BJ (cell line): ENCODE measurements around the gene SLC26A6. TPM values are rescaled to one million over a fixed set of nuclear protein-coding genes. Genes with fewer than 3 reads are reported as not detected.

Source experiments
- CTCF ChIA-PET: fragments of 350-600 bp; formaldehyde crosslinking; extraction: SDS; loops from one replicate; lab custom pipeline; 2021; ENCODE audit warnings: antibody characterized with exemption, inconsistent platforms; lab: Yijun Ruan, JAX
- POLR2A ChIA-PET: fragments of 300-600 bp; sonication (Branson Sonifier 250); formaldehyde crosslinking; extraction: SDS; loops from one replicate; lab custom pipeline; 2021; ENCODE audit warnings: antibody characterized with exemption; lab: Charles Lee
- DNase-seq: peaks from one replicate; pipeline ENCODE4 v3.0.0-alpha.2; 2011; ENCODE audit warnings: low read depth
- H3K27me3 ChIP-seq: 2 replicates; pipeline ENCODE4 v1.6.0; 2011; ENCODE audit warnings: low read length; ENCODE audit not compliant: control insufficient read depth, insufficient read depth
- H3K36me3 ChIP-seq: 2 replicates; pipeline ENCODE4 v1.5.1; 2011; ENCODE audit warnings: low read length; ENCODE audit not compliant: control insufficient read depth, insufficient read depth
- H3K4me3 ChIP-seq: 2 replicates; pipeline ENCODE4 v1.5.1; 2011; ENCODE audit warnings: low read depth, mild to moderate bottlenecking, control low read depth, low read length
- CTCF ChIP-seq: IDR thresholded peaks from 2 replicates; pipeline ENCODE4 v1.5.1; 2011; ENCODE audit warnings: low read depth, mild to moderate bottlenecking, control low read depth, inconsistent platforms, low read length, moderate library complexity; ENCODE audit not compliant: insufficient read depth
- polyA plus RNA-seq: library from polyadenylated mRNA; depleted of rRNA; stranded (reverse); fragments of >200 nt; gene quantifications from 2 replicates; pipeline ENCODE4 v1.2.3, GENCODE V29; 2011

Gene SLC26A6
- polyA plus RNA-seq, 1 experiment = 45.8 TPM

DNA sequence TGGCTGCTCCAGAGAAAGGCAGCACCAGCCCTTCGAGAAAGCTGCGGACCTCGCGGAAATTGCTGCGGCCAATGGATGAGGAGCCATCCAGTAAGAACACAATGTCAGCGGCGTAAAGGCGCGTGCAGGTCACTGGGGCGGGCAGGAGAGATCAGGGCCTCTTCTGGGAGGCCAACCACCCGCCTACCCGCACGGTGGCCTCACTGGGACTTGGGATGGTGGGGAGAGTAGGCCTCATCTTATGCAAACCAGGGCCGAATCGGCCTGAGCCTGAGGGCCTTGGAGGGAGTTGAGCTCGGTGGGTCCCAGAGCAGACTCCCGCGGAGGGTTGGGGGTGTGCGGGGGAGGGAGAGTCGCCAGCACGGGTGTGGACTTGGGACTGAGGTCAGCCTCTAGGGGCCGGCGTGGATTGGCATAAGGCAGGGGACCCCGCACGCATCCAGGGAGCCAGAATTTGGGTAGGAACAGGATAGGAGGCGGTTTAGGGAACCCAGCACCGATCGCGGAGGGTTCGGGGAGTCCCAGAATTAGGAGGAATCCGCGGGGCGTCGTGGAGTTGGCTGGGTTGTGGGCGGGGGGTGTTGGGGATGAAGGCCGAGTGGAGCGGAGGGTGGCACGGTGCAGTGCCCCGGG, 40.7 kb downstream of the SLC26A6 start:
- TF ChIP-seq CTCF = 0 out of 2 replicates have a peak, but pooled peaks have one; percentile 4
- Histone ChIP-seq H3K4me3 (peak overlapping the region; percentile 61), H3K36me3 (peaks cover 28% of the 10 kb centered on the region), H3K27me3 (no peaks in the 10 kb centered on the region)
- ChIA-PET POLR2A (no interaction called here), CTCF (interaction anchor here (0.6 to 5.4 kb wide), 3 partner anchors 13 to 42 kb away, joined by 3 to 43 read pairs (median 3); no protein-coding TSS in a partner anchor)
- DNase-seq = no peak

GRCh38 chr3:48593337-48593736, 41.9 kb downstream of the SLC26A6 start:
- Histone ChIP-seq H3K4me3 (peak overlapping the region; percentile 61), H3K36me3 (peaks cover 31% of the 10 kb centered on the region), H3K27me3 (no peaks in the 10 kb centered on the region)
- DNase-seq = no peak
- TF ChIP-seq CTCF = no peak
- ChIA-PET CTCF (interaction anchor here (1.7 kb wide), 1 partner anchor 35 kb away, joined by 5 read pairs; no protein-coding TSS in a partner anchor), POLR2A (no interaction called here)

DNA sequence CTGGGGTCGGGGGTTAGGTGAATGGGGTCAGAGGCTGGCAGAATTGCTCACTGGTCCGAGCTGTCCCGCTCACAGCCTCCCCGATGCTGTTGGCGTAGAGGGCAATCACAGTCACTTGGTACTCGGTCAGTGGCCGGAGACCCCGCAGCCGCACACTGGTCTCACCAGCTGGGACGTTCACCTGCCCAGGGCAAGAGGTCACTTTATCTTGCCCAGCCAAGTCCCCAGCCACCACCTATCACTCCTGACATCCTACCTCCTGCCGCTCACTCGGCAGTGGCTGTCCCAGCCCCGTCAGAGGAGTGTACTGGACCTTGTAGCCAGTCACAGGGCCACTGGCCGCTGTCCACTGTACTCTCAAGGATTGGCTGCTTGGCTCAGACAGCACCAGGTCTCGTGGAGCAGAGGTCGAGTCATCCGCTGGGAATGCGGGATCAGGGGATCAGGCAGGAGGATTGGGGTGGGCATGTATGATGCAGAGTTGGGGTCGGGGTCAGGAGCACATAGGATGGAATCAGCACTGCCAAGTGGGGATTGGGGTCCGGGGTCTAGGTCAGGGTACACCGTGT, 42.7 kb downstream of the SLC26A6 start:
- POLR2A ChIA-PET = no interaction called here
- no peak overlapping the region for H3K4me3 ChIP-seq
- TF ChIP-seq CTCF = no peak
- H3K27me3 ChIP-seq = no peaks in the 10 kb centered on the region
- H3K36me3 ChIP-seq = peaks cover 37% of the 10 kb centered on the region
- no peak for DNase-seq
- CTCF ChIA-PET = interaction anchor here (1.7 kb wide), 1 partner anchor 34 kb away, joined by 5 read pairs; no protein-coding TSS in a partner anchor

- Histone ChIP-seq H3K27me3 (no peaks in the 10 kb centered on the region), H3K36me3 (peaks cover 43% of the 10 kb centered on the region), H3K4me3 (no peak overlapping the region)
- TF ChIP-seq CTCF = no peak
- ChIA-PET POLR2A (no interaction called here), CTCF (interaction anchor here (0.9 to 1.7 kb wide), 3 partner anchors 34 to 43 kb away, joined by 3 to 5 read pairs (median 5); partner anchors contain the start of gene SLC26A6)
- DNase-seq = no peak
Observed at GRCh38 chr3:48591886-48592518, 43.3 kb downstream of the SLC26A6 start.

- CTCF ChIA-PET = interaction anchor here (0.9 to 1.6 kb wide), 3 partner anchors 8 to 44 kb away, joined by 3 to 5 read pairs (median 3); partner anchors contain the start of gene SLC26A6
Observed at GRCh38 chr3:48591436-48591835, 43.8 kb downstream of the SLC26A6 start.

More at GRCh38 chr3:48591436-48591835, 43.8 kb downstream of the SLC26A6 start:
- POLR2A ChIA-PET = no interaction called here
- no peaks in the 10 kb centered on the region for H3K27me3 ChIP-seq
- no peak overlapping the region for H3K4me3 ChIP-seq
- peaks cover 48% of the 10 kb centered on the region for H3K36me3 ChIP-seq
- TF ChIP-seq CTCF = no peak
- DNase-seq = no peak
